ENCODE results near the gene SNX3.
"Not testable (repeated sequence)": the region's sequence is repeated elsewhere in the genome, so short reads cannot be mapped to it uniquely, and the experiment has no call there.

Gene SNX3

GRCh38 chr6:108260126-108260808, 573 bp downstream of the SNX3 start:
- DNase-seq (ENCODE audit: low read depth), result no peak

- DNase-seq (ENCODE audit: low read depth), result no peak
Measured at GRCh38 chr6:108254433-108255410, 6.1 kb downstream of the SNX3 start.

- DNase-seq (ENCODE audit: low read depth), result no peak
Measured at GRCh38 chr6:108253241-108253640, 7.6 kb downstream of the SNX3 start.

- no peak for DNase-seq (ENCODE audit: low read depth)
Measured at GRCh38 chr6:108252055-108252454, 8.8 kb downstream of the SNX3 start.

DNA sequence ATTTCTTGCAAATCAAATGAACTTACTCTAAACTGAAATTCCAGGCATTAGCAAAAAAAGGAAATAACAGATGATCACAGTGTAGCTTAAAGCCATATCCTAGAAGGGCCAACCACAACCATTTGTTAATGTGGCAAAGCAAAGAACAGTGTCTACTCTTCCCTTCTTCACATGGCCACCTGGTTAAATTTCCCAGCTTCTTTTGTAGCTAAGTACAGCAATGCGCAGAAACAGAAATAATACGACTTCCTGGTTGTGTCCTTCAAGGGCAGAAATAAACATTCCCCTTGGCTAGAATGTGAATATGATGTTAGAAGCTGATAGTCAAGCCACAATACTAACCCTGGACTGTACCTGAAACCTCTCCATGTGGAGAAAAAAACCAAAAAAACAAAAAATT, 9.6 kb downstream of the SNX3 start:
- no peak for DNase-seq (ENCODE audit: low read depth)

GRCh38 chr6:108250240-108250866, 10.5 kb downstream of the SNX3 start:
- DNase-seq (ENCODE audit: low read depth), result no peak

GRCh38 chr6:108247965-108248536, 12.8 kb downstream of the SNX3 start:
- no peak for DNase-seq (ENCODE audit: low read depth)

DNA sequence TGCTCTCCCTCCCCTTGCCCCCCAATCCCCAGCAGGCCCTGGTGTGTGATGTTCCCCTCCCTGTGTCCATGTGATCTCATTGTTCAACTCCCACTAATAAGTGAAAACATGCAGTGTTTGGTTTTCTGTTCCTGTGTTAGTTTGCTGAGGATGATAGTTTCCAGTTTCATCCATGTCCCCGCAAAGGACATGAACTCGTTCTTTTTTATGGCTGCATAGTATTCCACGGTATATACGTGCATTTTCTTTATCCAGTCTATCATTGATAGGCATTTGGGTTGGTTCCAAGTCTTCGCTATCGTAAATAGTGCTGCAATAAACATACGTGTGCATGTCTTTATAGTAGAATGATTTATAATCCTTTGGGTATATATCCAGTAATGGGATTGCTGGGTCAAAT, 15.7 kb downstream of the SNX3 start:
- DNase-seq (ENCODE audit: low read depth), result not testable (repeated sequence)

DNA sequence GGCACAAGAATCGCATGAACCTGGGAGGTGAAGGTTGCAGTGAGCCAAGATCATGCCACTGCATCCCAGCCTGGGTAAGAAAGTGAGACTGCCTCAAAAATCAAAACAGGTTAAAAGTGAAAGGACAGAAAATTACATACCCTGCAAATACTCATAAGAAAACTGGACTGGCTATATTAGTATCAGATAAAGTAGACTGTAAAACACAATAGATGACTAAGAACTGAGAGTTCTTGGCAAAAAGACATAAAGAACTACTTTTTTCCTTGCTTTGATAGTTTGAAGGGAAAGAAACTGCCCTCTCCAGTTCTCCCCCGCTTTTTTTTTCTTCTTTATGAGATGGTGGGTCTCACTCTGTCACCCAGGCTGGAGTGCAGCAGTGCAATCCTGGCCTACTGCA, 17.0 kb downstream of the SNX3 start:
- no peak for DNase-seq (ENCODE audit: low read depth)

- DNase-seq (ENCODE audit: low read depth), result no peak
Measured at GRCh38 chr6:108242721-108243120, 18.1 kb downstream of the SNX3 start.

DNA sequence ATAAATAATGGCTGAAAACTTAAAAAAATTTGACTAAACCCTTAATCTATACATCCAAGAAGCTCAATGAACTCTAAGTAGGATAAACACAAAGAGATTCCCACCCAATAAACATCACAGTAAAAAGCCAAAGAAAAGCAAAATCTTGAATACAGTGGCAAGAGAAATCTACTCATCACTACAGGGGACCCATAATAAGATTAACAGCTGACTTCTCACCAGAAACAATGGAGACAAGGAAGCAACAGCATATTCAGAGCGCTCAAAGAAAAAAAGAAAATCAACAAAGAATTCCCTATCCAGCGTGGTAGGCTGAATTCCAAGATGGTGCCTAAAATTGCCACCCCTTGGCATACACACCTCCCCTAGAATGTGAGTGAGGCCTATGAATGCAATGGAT, 18.6 kb downstream of the SNX3 start:
- no peak for DNase-seq (ENCODE audit: low read depth)

DNA sequence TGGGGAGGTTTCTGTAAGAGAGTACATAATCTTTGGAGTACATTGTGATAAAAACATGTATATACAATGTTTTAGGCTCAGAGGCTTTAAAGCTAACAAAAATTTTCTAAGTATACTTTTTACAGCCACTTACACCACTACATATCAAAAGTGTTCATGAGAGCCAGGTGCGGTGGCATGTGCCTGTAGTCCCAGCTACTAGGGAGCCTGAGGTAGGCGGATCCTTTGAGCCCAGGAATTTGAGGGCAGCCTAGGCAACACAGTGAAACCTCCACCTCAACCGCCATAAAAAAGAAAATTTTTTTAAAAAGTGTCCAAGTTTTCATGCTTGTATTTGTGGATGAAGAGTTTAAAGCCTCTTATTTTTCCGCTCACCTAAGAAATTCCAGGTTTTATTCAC, 22.5 kb downstream of the SNX3 start:
- DNase-seq (ENCODE audit: low read depth), result no peak

GRCh38 chr6:108236791-108237190, 24.0 kb downstream of the SNX3 start:
- DNase-seq (ENCODE audit: low read depth), result no peak

DNA sequence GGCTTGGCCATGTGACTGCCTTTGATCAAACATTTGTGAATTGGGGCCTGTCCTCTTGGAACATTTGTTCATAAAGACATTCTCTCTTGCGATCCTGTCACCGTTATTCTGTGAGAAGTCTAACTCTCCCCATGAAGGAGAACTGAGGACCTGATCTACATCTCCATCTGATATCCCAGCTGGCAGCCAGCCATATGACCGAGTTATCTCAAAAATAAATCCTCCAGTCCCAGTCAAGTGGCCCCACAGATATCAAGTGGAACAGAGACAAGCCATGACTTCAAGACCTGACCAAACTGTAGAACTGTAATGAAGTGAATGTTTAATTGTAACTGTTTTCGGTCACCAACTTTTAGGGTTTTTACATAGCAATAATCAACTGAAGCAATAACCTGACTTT, 25.7 kb downstream of the SNX3 start:
- DNase-seq (ENCODE audit: low read depth), result no peak

DNA sequence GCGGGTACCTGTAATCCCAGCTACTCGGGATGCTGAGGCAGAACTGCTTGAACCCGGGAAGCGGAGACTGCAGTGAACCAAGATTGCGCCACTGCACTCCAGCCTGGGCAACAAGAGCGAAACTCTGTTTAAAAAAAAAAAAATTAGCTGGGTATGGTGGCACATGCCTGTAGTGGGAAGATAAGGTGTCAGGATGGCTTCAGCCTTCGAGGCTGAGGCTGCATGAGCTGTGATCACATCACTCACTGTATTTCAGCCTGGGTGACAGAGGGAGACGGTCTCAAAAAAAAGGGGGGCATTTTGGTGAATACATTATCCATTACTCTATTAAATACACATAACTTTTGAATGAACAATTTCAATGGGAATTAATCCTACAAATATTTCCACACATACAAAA, 32.4 kb downstream of the SNX3 start:
- DNase-seq (ENCODE audit: low read depth), result no peak

- no peak for DNase-seq (ENCODE audit: low read depth)
Measured at GRCh38 chr6:108227290-108227689, 33.5 kb downstream of the SNX3 start.

GRCh38 chr6:108222504-108222903, 38.3 kb downstream of the SNX3 start:
- DNase-seq (ENCODE audit: low read depth), result no peak

DNA sequence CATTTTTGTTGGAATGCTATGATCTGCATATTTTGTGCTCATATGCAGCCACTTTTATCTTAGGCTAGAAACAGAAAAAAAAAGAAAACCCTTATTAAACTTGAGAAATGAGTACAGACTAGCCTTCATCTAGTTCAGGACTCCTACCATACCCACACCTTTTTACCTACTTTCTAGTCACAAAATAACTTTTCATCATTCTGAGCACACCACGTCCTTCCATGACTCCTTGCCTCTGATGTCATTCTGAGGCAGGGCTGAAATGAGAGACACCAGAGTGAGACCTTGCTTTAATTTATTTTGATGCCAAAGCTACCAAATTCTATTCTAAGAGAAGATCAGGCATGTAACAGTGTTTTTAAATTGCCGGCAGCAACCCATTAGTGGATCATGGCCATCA, 38.8 kb downstream of the SNX3 start:
- no peak for DNase-seq (ENCODE audit: low read depth)

DNA sequence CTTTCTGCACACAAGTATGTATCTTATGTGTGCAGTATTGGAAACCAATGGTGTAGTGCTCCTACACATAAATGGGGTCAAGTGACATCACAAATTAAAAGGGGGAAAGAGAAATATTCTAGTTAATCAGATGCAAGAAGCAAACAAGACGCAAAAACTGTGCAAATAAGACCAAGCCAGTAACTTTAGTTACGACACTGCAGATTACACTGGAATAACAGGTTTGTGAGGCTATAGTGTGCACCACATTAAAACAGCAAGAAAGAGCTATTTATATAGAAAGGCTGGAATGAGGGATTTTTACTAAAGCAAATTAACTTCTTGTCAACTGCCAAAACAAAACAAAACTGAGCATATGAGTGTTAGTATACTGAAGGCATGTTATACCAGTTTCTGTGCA, 49.2 kb downstream of the SNX3 start:
- DNase-seq (ENCODE audit: low read depth), result no peak

GRCh38 chr6:108210556-108210955, 50.3 kb downstream of the SNX3 start:
- no peak for DNase-seq (ENCODE audit: low read depth)

- no peak for DNase-seq (ENCODE audit: low read depth)
Measured at GRCh38 chr6:108209738-108210137, 51.1 kb downstream of the SNX3 start.

- DNase-seq (ENCODE audit: low read depth), result no peak
Measured at GRCh38 chr6:108207013-108207412, 53.8 kb downstream of the SNX3 start.
